C4-2B (cell line): ENCODE data around the gene THAP7.

ENCODE experiments used
- ZFX ChIP-seq: fragments of 450-650 bp; IDR thresholded peaks from 2 replicates; pipeline ENCODE4 v1.6.1; 2017
- TF ChIP-seq, protein P1 (sequence below): fragments of 450-650 bp; conservative IDR thresholded peaks from 2 replicates; pipeline ENCODE4 v1.5.1; 2017; ENCODE audit warnings: mild to moderate bottlenecking

- TF ChIP-seq, protein P1, sequence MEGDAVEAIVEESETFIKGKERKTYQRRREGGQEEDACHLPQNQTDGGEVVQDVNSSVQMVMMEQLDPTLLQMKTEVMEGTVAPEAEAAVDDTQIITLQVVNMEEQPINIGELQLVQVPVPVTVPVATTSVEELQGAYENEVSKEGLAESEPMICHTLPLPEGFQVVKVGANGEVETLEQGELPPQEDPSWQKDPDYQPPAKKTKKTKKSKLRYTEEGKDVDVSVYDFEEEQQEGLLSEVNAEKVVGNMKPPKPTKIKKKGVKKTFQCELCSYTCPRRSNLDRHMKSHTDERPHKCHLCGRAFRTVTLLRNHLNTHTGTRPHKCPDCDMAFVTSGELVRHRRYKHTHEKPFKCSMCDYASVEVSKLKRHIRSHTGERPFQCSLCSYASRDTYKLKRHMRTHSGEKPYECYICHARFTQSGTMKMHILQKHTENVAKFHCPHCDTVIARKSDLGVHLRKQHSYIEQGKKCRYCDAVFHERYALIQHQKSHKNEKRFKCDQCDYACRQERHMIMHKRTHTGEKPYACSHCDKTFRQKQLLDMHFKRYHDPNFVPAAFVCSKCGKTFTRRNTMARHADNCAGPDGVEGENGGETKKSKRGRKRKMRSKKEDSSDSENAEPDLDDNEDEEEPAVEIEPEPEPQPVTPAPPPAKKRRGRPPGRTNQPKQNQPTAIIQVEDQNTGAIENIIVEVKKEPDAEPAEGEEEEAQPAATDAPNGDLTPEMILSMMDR = no peak
- no peak for TF ChIP-seq ZFX
Observed at GRCh38 chr22:20992056-20992442, 9.9 kb downstream of the THAP7 start.
